Mesodermal cell (in vitro differentiated cells): ENCODE data around the gene CEP78.

ENCODE experiments used
- H3K27ac ChIP-seq: 2 replicates; pipeline ENCODE4 v1.7.0; 2013; ENCODE audit warnings: mild to moderate bottlenecking, low read depth, low read length, moderate library complexity; ENCODE audit not compliant: severe bottlenecking
- H3K36me3 ChIP-seq: 2 replicates; pipeline ENCODE4 v1.7.1; 2013; ENCODE audit warnings: mild to moderate bottlenecking, low read length, moderate library complexity; ENCODE audit not compliant: control insufficient read depth, insufficient read depth
- H3K4me1 ChIP-seq: one replicate; pipeline ENCODE4 v1.7.1; 2013; ENCODE audit warnings: mild to moderate bottlenecking, low read length; ENCODE audit not compliant: insufficient read depth, control insufficient read depth, poor library complexity, severe bottlenecking
- H3K4me3 ChIP-seq: 2 replicates; pipeline ENCODE4 v1.7.0; 2013; ENCODE audit warnings: low read length, control low read depth, mild to moderate bottlenecking; ENCODE audit not compliant: insufficient read depth, poor library complexity, severe bottlenecking; ENCODE audit errors: extremely low read depth
- H3K9me3 ChIP-seq: 2 replicates; pipeline ENCODE4 v1.7.1; 2013; ENCODE audit warnings: mild to moderate bottlenecking, low read length, moderate library complexity; ENCODE audit not compliant: control insufficient read depth
- WGBS, 2 experiments: methylation state at CpG; one replicate each; pipeline ENCODE4 v1.1.5; 2013; ENCODE audit warnings: missing lambda C conversion rate in 2 of 2; ENCODE audit not compliant: insufficient coverage in 2 of 2; 5-methylcytosine and 5-hydroxymethylcytosine counted together

Gene CEP78

DNA sequence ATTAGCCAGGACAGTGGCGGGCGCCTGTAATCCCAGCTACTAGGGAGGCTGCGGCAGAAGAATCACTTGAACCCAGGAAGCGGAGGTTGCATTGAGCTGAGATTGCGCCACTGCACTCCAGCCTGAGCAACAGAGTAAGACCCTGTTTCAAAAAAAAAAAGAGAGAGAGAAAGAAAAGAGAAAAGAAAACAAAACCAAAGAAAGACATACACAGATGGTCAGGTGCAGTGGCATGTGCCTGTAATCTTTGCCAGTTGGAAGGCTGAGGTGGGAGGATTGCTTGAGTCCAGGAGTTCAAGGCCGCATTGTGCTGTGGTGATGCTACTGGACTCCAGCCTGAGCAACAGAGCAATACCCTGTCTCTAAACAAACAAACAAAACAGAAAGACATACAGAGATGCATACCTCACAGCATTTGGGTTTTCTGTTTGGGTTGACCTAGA is 51.1 kb downstream of the CEP78 start:
- Histone ChIP-seq H3K9me3 (no peaks in the 10 kb centered on the region), H3K27ac (no peak overlapping the region), H3K36me3 (no peaks in the 10 kb centered on the region), H3K4me3 (no peak overlapping the region), H3K4me1 (no peaks in the 10 kb centered on the region)
- 97 to 100% methylated on average over 4 to 5 of the region's 6 CpGs for WGBS, 2 experiments

DNA sequence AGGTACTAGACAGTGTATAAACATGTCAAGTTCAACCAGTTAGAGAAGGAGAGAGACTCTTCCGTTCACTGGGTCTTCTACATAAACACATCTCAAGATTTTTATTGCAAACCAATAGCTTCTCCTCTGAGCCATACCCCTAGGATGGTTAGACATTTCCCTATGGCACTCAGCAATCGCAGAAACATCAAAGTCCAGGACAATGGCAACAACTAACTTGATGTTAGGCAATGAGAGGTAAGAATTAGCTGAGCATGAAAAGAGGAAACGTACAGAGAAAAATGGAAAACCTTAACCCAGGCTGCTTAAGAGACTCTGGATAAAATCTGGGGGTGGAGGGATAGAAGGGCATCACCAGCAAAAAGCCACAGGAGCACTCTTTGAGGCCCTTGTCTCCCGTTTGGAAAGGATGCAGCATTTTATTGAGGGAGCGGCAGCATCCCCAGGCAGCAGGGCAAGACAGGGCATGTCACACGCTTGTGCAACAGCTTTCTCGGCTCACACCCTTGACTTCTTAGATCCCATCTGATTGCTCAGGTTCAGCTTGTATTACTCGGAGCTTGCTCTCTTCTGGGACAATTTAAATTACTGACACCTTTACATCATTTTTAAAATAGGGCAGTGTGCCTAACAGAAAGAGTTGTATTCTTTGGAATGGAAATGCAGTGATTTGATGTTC is 52.5 kb downstream of the CEP78 start:
- Histone ChIP-seq H3K4me3 (no peak overlapping the region), H3K4me1 (no peaks in the 10 kb centered on the region), H3K9me3 (no peaks in the 10 kb centered on the region), H3K27ac (no peak overlapping the region), H3K36me3 (no peaks in the 10 kb centered on the region)
- WGBS, 2 experiments, result 75 to 94% methylated on average over 4 to 5 of the region's 8 CpGs

DNA sequence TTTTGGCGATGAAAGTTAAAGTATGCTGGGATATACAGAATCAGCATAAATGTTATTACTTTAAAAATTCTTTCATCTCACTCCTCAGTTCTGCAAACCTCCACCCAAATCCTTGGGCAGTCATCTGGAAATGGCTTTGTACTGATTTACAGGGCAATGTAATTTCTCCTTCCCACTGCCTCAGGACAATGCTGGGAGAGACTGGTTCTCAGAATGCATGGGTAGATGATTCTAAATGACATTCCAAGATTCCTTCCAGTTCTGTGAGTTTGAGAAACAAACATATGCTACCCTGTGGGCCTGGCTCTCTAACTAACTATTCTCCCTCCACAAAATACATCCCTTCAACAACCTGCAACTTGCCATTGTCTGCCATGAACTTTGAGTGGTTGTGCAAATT is 53.6 kb downstream of the CEP78 start:
- Histone ChIP-seq H3K9me3 (no peaks in the 10 kb centered on the region), H3K4me3 (no peak overlapping the region), H3K4me1 (no peaks in the 10 kb centered on the region), H3K27ac (no peak overlapping the region), H3K36me3 (no peaks in the 10 kb centered on the region)
- WGBS, 2 experiments, result no CpG with 5 or more reads among the region's 1 CpG

DNA sequence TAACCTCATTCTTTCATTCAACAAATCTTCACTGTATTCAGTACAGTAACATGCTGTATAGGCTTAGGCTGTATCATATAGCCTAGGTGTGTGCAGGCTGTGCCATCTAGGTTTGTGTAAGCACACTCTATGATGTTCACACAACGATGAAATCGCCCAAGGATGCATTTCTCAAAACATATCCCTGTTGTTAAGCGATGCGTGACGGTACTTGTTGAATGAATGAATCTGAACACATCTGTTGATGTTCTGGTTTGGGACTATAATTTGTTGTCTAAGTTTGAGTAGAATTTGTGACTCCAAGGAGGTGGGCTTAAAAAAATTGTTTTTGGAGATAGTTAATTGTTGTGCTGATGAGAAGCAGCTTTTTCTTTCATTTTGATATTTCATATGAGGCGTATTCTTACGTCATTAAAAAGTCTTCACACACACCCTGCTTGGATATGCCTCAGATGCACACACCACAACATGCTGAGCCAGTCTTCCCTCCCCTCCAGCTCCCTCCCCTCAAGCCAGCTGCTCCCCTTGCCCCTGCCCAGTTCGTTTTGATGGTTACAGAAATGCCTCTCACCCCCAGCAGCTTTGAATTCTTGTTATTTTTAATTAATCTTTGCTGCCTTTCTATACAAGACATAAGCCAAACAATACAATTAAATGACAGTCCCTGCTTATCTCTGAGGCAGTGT is 55.5 kb downstream of the CEP78 start:
- no peaks in the 10 kb centered on the region for H3K36me3 ChIP-seq
- no peak overlapping the region for H3K27ac ChIP-seq
- H3K4me3 ChIP-seq, result no peak overlapping the region
- peaks cover 5% of the 10 kb centered on the region for H3K4me1 ChIP-seq
- H3K9me3 ChIP-seq, result no peaks in the 10 kb centered on the region
- WGBS, 2 experiments, result 89 to 100% methylated on average over 6 to 8 of the region's 8 CpGs

DNA sequence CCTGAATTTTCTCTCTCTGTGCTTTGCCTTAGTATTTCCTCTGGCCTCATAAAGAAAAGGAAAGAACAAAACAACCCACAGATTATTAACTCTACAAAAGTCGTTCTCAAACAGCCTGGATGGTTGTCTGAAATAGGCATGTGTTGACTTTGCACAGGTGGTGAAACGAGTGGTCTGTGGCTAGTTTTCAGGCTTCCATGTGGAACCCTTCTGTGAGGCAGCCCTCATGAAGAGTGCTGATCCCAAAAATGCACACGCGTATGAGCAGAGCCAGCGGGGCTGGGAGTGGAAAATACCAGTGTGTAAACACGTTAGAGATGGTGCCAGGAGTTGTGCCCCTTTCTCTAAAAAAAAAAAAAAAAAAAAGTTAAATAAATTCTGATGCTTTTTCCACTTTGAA is 56.2 kb downstream of the CEP78 start:
- H3K27ac ChIP-seq, result no peak overlapping the region
- H3K4me3 ChIP-seq, result no peak overlapping the region
- H3K36me3 ChIP-seq, result no peaks in the 10 kb centered on the region
- no peaks in the 10 kb centered on the region for H3K9me3 ChIP-seq
- H3K4me1 ChIP-seq, result peaks cover 5% of the 10 kb centered on the region
- 90 to 93% methylated on average over 3 of the region's 6 CpGs for WGBS, 2 experiments

DNA sequence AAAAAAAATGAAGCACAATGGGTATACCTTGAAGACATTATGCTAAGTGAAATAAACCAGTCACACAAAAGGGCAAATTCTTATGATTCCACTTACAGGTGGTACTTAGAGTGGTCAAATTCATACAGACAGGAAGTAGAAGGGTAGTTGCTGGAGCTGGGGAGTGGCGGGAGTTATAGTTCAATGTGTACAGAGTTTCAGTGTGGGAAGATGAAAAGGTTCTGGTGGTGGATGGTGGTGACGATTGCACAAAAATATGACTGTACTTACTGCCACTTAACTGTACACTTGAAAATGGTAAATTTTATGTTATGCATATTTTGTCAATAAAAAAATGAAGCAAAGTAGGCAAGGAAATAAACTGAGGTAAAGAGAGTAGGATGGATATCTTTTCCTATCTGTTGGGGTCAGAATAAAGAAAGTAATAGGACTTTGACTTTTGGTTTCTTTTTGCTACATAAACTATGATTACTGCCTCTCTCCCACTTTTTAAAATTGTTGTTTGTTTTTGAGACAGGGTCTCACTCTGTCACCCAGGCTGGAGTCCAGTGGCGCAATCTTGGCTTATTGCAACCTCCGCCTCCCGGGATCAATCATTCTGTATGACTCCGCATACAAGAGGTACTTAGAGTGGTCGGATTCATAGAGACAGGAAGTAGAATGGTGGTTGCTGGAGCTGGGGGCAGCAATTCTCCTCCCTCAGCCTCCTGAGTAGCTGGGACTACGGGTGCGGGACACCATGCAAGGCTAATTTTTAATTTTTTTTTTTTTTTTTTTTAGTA is 57.0 kb downstream of the CEP78 start:
- H3K27ac ChIP-seq, result no peak overlapping the region
- no peaks in the 10 kb centered on the region for H3K36me3 ChIP-seq
- no peaks in the 10 kb centered on the region for H3K9me3 ChIP-seq
- peaks cover 5% of the 10 kb centered on the region for H3K4me1 ChIP-seq
- no peak overlapping the region for H3K4me3 ChIP-seq
- WGBS, 2 experiments, result 95 to 98% methylated on average over 5 to 6 of the region's 9 CpGs

DNA sequence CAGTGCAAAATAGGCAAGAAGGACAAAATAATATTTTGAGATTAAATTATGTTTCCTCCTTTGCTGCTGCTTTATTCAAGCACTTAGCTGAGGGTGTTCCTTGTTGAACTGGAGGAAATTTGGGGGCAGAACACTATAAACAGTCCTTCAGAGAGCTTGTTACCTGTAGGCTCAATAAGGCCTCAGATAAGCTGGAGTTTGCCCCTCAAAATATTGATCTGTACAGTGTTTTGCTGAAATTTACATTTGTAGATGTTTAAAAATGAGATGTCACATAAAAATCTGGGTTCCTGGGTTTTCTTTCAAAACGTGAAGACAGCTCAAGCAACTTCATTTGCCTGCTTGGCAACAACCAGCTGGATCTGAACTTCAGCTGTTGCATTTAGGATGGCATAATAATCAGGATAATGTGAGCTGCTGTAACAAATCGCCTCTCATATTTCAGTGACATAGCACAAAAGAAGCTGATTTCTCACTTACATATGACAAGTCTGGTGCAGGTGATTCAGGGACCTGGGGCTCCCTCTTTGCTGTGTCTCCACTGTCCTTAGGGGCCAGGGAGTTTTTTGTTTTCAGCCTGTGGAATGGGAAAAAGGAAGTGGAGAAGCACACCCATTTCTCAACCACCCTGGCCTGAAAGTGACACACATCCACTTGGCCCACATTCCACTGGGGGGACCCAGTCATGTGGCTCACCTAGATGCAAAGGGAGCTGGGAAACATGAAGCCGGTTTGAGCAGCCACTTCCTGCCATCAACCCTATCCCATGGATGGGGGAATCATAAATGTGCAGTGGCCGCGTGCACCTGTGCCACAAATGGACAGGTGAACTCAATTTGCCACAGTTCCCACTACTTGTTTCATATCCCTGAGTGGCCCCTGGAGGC is 58.7 kb downstream of the CEP78 start:
- Histone ChIP-seq H3K36me3 (peaks cover 3% of the 10 kb centered on the region), H3K9me3 (no peaks in the 10 kb centered on the region), H3K4me3 (no peak overlapping the region), H3K27ac (no peak overlapping the region), H3K4me1 (peaks cover 9% of the 10 kb centered on the region)
- 83 to 90% methylated on average over 1 to 2 of the region's 5 CpGs for WGBS, 2 experiments

DNA sequence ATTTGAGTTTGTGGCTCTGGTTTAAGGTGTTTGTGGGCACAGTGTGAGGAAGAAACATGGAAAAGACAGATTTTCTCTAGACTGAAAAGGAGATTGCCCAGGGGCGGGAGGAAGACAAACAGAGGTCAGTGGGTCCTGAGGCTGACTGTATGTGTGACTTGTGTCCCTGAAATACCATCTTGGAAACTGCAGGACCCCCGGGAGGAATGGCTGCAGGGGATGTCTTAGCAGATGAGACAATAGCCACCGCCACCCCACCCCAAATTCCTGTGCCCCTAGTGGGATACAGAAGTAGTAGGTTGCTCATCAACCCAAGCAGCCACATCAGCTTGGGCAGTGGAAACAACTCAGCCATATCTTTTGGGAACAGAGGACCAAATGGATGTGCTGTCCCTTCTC is 59.3 kb downstream of the CEP78 start:
- Histone ChIP-seq H3K27ac (no peak overlapping the region), H3K4me3 (no peak overlapping the region), H3K9me3 (no peaks in the 10 kb centered on the region), H3K4me1 (peaks cover 11% of the 10 kb centered on the region), H3K36me3 (peaks cover 10% of the 10 kb centered on the region)
- 80 to 93% methylated on average over 2 to 3 of the region's 3 CpGs for WGBS, 2 experiments

DNA sequence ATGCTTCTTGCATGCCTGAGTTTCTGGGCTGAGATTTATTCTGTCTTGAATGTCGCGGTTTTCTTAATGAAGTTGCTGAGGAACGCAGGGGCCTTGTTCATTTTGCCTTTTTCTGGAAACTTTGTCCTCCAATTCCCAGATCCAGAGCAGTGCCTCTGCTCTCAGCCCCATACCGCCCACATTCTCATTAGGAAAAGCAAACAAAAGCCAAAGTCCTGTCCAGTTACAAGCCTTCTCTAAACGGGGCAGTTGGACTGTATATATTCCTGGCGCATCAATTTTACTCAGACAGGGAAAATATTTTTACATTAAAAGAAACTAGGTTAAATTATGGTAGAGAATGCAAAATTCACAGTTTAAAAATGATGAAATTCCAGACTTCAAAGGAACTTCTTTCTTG is 59.9 kb downstream of the CEP78 start:
- peak overlapping the region; percentile 98 for H3K27ac ChIP-seq
- H3K9me3 ChIP-seq, result no peaks in the 10 kb centered on the region
- 70 to 77% methylated on average over 2 to 4 of the region's 6 CpGs for WGBS, 2 experiments
- peaks cover 15% of the 10 kb centered on the region for H3K36me3 ChIP-seq
- H3K4me3 ChIP-seq, result peak overlapping the region; percentile 69
- H3K4me1 ChIP-seq, result peaks cover 11% of the 10 kb centered on the region

DNA sequence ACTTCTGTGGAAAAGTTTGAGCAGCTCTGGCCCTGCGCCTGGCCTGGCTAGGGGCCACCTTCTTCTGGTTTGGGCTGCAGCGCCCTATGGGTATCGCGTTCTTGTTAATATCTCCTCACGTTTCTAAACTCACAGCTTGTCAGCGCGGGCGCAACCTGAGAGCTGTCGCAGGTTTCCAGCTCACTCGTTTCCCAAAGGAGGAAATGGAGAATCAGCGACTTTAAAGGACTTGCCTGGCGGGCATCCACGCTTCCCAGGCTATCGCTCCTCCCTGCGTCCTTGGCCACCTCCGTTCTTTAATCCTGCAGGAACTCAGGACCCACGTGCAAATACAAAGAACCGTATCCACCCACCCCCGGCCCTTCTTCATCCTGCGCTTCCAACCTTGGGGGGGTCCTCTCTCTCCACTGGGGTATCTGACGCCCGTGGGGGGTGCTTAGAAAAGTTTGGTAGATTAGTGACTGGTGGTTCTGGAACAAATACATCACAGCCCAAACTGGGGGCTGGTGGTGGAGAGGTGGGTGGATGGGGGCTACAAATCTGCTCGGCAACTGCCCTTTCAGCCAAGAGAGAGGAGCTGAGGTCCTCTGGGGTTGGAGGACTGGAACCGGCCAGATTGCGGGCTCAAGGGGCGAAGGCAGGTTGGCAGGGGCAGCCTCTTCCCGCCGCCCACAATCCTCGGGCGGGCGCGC is 60.5 kb downstream of the CEP78 start:
- Histone ChIP-seq H3K4me1 (peaks cover 11% of the 10 kb centered on the region), H3K27ac (peak overlapping the region; percentile 98), H3K4me3 (peak overlapping the region; percentile 69), H3K36me3 (peaks cover 21% of the 10 kb centered on the region), H3K9me3 (no peaks in the 10 kb centered on the region)
- 4 to 6% methylated on average over 23 of the region's 32 CpGs for WGBS, 2 experiments
